Rectal smooth muscle tissue (tissue), 1 donor: ENCODE measurements around the gene BRINP3.

Source experiments
- H3K27ac ChIP-seq: one replicate; pipeline ENCODE4 v1.7.0; 2013; ENCODE audit warnings: low read depth, low read length, inconsistent platforms
- H3K27me3 ChIP-seq: one replicate; pipeline ENCODE4 v1.7.0; 2013; ENCODE audit warnings: low read length; ENCODE audit not compliant: control insufficient read depth, insufficient read depth
- H3K36me3 ChIP-seq: one replicate; pipeline ENCODE4 v1.7.0; 2013; ENCODE audit warnings: low read length; ENCODE audit not compliant: control insufficient read depth, insufficient read depth
- H3K4me1 ChIP-seq: one replicate; pipeline ENCODE4 v1.7.0; 2013; ENCODE audit warnings: low read length; ENCODE audit not compliant: control insufficient read depth, insufficient read depth
- H3K4me3 ChIP-seq: one replicate; pipeline ENCODE4 v1.7.0; 2013; ENCODE audit warnings: low read length
- H3K9ac ChIP-seq: one replicate; pipeline ENCODE4 v1.7.0; 2013; ENCODE audit warnings: low read length

BRINP3 gene

DNA sequence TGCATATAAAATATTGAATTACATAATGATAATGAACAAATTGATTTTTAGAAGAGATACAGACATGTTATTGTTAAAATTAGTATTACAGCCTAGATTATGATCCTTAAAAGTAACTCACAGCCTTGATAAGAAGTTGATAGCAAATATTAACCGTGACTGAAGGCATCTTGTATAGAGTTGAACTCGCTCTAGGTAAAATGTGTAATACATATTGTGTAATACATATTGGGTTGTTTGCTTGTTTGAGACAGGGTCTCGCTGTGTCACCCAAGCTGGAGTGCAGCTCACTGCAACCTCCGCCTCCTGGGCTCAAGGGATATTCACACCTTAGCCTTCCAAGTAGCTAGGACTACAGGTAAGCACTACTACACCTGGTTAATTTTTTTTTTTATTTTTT, 269.9 kb downstream of the BRINP3 start:
- no peak overlapping the region for H3K27ac ChIP-seq
- no peaks in the 10 kb centered on the region for H3K36me3 ChIP-seq
- H3K4me1 ChIP-seq: no peaks in the 10 kb centered on the region
- no peaks in the 10 kb centered on the region for H3K27me3 ChIP-seq
- no peak overlapping the region for H3K9ac ChIP-seq
- no peak overlapping the region for H3K4me3 ChIP-seq

GRCh38 chr1:190205713-190206112, 272.0 kb downstream of the BRINP3 start:
- no peaks in the 10 kb centered on the region for H3K27me3 ChIP-seq
- no peak overlapping the region for H3K9ac ChIP-seq
- H3K4me3 ChIP-seq: no peak overlapping the region
- no peak overlapping the region for H3K27ac ChIP-seq
- H3K36me3 ChIP-seq: no peaks in the 10 kb centered on the region
- H3K4me1 ChIP-seq: no peaks in the 10 kb centered on the region

DNA sequence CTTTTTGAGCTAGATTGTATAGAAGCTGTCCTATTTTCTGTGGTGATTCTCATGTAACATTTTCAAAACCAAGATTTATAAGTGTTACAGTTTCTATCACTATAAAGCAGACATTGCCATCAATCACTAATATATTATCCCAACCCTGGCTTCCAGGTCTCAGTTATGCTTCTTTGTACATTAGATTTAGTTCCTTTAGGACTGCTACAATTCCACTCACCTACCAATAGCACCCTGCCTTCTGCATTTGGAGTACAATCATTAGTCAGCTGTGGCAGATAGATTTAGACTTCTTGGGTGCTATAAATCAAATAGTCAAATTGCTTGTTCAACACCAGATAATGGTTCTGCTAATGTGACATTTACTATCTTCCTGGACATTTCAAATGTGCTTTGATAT, 281.6 kb downstream of the BRINP3 start:
- H3K27ac ChIP-seq: no peak overlapping the region
- no peaks in the 10 kb centered on the region for H3K27me3 ChIP-seq
- H3K9ac ChIP-seq: no peak overlapping the region
- no peaks in the 10 kb centered on the region for H3K4me1 ChIP-seq
- H3K36me3 ChIP-seq: no peaks in the 10 kb centered on the region
- H3K4me3 ChIP-seq: no peak overlapping the region

DNA sequence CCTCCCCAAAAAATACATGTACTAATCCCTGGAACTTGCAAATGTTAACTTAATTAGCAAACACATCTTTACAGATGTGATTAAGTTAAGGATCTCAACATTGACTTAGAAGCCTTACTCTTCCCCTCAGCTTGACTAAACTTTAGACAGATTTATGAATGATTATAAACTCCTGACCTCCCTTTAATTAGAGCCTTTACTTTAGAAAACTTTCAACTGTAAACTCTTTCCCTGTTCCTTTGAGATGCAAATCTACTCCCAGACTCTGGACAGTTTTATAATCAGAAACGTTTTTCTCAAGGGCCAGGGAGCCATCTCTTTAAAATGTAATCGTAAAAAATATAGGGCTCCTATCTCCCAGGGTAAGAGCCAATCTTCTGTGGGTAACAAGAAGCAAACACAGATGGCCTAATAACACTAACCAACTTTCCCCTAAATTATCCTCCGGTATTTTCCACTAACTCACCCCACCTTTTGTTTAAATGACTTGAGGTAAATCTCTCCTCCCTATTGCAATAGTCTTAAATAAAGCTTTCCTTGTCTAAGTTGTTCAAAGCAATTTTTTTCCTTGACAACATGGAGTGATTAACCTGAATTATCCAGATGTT, 284.1 kb downstream of the BRINP3 start:
- no peak overlapping the region for H3K27ac ChIP-seq
- no peaks in the 10 kb centered on the region for H3K4me1 ChIP-seq
- H3K36me3 ChIP-seq: no peaks in the 10 kb centered on the region
- H3K27me3 ChIP-seq: no peaks in the 10 kb centered on the region
- no peak overlapping the region for H3K4me3 ChIP-seq
- no peak overlapping the region for H3K9ac ChIP-seq

- no peak overlapping the region for H3K4me3 ChIP-seq
- no peaks in the 10 kb centered on the region for H3K4me1 ChIP-seq
- H3K27me3 ChIP-seq: no peaks in the 10 kb centered on the region
- no peak overlapping the region for H3K27ac ChIP-seq
- no peak overlapping the region for H3K9ac ChIP-seq
- H3K36me3 ChIP-seq: no peaks in the 10 kb centered on the region
Measured at GRCh38 chr1:190192627-190193026, 285.0 kb downstream of the BRINP3 start.

GRCh38 chr1:190183588-190183987, 294.1 kb downstream of the BRINP3 start:
- Histone ChIP-seq H3K4me1 (no peaks in the 10 kb centered on the region), H3K4me3 (no peak overlapping the region), H3K9ac (no peak overlapping the region), H3K36me3 (no peaks in the 10 kb centered on the region), H3K27me3 (no peaks in the 10 kb centered on the region), H3K27ac (no peak overlapping the region)

GRCh38 chr1:190179817-190180216, 297.8 kb downstream of the BRINP3 start:
- Histone ChIP-seq H3K27ac (no peak overlapping the region), H3K36me3 (no peaks in the 10 kb centered on the region), H3K27me3 (no peaks in the 10 kb centered on the region), H3K9ac (no peak overlapping the region), H3K4me3 (no peak overlapping the region), H3K4me1 (no peaks in the 10 kb centered on the region)

DNA sequence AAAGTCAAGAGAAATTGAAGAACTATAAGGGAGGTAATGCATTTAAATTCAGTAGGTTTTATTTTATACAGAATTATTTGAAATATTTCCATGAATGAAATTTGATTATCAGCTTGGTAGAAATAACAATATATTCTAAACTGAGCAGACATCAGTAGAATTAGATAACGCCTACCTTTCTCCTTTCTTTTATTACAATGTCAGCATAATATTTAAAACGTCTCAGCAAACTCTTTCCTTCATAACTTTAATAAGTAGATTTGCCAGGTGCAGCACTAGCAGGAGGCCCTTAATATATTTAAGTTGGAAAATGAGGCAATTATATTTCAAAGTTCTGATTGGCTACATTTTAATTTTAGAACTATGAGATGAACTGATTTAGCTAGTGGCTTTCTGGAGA, 298.8 kb downstream of the BRINP3 start:
- H3K27me3 ChIP-seq: no peaks in the 10 kb centered on the region
- no peaks in the 10 kb centered on the region for H3K36me3 ChIP-seq
- no peak overlapping the region for H3K9ac ChIP-seq
- no peaks in the 10 kb centered on the region for H3K4me1 ChIP-seq
- H3K27ac ChIP-seq: no peak overlapping the region
- no peak overlapping the region for H3K4me3 ChIP-seq

DNA sequence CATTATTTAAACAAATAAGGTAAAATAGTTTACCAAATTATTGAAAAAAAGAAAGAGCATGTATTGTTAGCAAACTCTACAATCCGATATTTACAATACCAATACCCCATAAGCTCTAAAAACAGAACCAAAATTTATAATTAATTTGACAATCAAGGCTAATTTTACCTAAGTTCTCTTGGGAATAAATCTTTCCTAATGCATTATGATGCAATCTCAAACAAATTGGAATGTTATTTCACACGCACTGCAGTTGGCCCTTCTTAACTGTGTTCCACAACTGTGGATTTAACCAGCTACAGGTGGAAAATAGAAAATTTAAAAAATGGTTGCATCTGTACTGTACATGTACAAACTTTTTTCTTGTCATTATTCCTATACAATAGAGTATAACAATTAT, 300.1 kb downstream of the BRINP3 start:
- H3K4me1 ChIP-seq: no peaks in the 10 kb centered on the region
- H3K36me3 ChIP-seq: no peaks in the 10 kb centered on the region
- H3K27me3 ChIP-seq: no peaks in the 10 kb centered on the region
- H3K27ac ChIP-seq: no peak overlapping the region
- no peak overlapping the region for H3K9ac ChIP-seq
- no peak overlapping the region for H3K4me3 ChIP-seq

DNA sequence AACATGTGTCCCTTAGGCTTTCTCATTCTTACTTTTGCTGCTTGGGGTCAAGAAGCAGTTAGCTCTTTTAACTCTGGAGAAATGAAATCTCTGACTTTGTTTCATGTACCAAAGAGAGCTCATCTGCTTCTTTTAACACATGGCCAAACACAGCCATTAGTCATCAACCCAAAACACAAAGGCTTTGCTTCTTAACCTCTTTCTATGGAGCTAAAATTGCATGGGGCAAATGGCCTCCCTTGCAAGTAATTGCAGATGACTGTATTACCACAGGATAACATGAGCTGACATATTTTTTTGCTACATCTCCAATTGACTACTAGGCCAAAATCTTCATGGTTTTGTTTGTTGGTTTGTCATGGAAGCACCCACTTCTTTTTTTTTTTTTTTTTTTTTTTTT, 300.9 kb downstream of the BRINP3 start:
- Histone ChIP-seq H3K27me3 (no peaks in the 10 kb centered on the region), H3K27ac (no peak overlapping the region), H3K4me3 (no peak overlapping the region), H3K36me3 (no peaks in the 10 kb centered on the region), H3K9ac (no peak overlapping the region), H3K4me1 (no peaks in the 10 kb centered on the region)

DNA sequence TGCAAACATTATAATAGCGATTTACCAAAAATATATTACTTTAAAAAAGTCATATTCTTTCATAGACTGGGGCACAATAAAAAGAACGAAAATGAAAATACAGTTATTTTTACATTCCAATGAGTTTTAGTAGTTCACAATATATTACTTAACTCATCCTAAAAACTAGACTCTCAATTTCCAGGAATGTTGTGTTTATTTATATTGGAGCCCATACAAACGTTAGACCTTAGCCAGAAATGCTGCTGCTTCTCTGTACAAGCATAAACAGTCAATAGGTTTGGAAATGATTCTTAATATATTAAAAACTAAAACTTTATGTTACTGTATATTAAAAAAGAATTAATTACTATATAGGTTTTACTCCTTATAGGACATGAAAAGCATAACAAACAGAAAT, 302.3 kb downstream of the BRINP3 start:
- Histone ChIP-seq H3K4me1 (no peaks in the 10 kb centered on the region), H3K27ac (no peak overlapping the region), H3K27me3 (no peaks in the 10 kb centered on the region), H3K4me3 (no peak overlapping the region), H3K36me3 (no peaks in the 10 kb centered on the region), H3K9ac (no peak overlapping the region)

DNA sequence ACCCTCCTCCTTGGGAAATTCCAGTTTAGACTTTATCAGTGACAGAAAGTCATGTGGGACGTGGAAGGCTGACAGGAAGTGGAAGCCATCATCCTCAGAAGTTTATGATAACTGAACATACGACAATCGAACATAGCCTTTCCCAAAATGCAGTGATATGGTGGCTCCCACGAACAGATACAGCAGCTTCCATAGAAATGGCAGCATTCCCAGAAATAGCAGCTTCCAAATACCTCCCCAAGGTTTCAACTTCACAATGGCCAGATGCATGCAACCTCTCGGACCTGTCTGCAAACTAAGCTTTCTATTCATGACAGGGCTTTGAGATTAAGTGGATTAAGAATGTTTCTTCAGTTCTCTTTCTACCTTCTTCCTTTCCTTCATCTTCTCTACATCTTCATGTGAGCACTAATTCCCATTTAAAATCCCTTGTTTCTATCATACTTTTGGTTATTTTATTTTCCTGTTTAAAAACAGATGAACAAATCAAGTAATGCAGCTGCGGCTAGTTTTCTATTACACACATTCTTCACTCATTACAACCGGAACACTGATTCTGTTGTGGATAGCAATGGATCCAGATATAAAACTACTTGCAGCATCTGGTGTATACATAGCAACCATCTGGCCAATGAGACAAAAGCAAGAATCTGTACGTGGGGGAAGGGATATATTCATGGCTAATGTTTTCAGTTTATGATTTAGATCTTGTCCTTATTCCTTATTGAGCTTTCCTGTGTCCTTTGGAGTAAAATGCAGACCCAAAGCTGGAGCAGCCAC, 304.8 kb downstream of the BRINP3 start:
- no peaks in the 10 kb centered on the region for H3K4me1 ChIP-seq

DNA sequence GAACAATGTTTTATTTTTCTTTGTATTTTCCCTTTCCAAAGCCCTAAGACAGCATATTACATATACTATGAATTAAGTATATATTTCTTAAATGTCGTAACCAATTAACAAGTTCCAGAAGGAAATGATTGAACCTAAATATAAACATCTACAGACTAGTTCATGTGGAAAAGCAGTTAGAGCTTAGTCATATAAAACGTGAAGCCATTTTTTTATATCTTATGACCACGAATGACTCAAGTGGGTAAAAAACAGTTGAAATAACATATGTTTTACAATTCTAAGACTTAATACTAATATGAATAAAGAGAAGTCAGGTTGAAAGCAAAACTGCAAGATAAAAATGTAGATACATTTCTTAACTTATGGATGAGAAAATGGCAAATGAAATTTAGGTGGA, 307.3 kb downstream of the BRINP3 start:
- H3K4me1 ChIP-seq: no peaks in the 10 kb centered on the region
- no peaks in the 10 kb centered on the region for H3K36me3 ChIP-seq
- no peak overlapping the region for H3K9ac ChIP-seq
- no peak overlapping the region for H3K27ac ChIP-seq
- H3K4me3 ChIP-seq: no peak overlapping the region
- H3K27me3 ChIP-seq: no peaks in the 10 kb centered on the region

More for the DNA sequence above, 304.8 kb downstream of the BRINP3 start:
- no peak overlapping the region for H3K27ac ChIP-seq
- no peak overlapping the region for H3K4me3 ChIP-seq
- H3K36me3 ChIP-seq: no peaks in the 10 kb centered on the region
- no peaks in the 10 kb centered on the region for H3K27me3 ChIP-seq
- no peak overlapping the region for H3K9ac ChIP-seq
